HG03520 (cell line): Measurements from ENCODE around the gene KCTD16.

ENCODE experiments used
- ATAC-seq: cut with Tn5 transposase; IDR thresholded peaks from one replicate; pipeline ENCODE4 v1.9.1; 2021; ENCODE audit warnings: mild to moderate bottlenecking, moderate library complexity; ENCODE audit not compliant: unreplicated experiment

The KCTD16 gene

GRCh38 chr5:144328494-144328893 is 157.8 kb downstream of the KCTD16 start:
- no peak for ATAC-seq

- no peak for ATAC-seq
Measured at GRCh38 chr5:144328980-144329379, 158.3 kb downstream of the KCTD16 start.

GRCh38 chr5:144329681-144330080 is 159.0 kb downstream of the KCTD16 start:
- ATAC-seq = no peak

DNA sequence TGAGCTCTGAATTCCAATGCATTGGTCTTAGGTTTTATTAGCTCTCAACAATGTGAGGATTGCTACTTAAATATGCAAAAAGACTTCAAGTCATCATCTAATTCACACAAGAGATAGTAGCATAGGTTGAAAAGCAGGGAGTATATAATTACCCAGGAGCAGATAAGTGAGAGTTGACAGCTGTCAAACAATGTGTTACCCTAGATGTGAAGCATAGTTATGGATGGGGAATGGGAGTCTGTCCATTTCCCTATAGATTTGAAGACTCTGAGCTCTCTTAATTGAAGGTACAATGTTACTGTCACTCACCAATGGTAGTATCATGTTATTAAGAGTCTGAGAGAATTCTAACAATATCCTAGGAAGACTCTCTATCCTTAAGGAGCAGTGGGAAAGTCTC is 160.7 kb downstream of the KCTD16 start:
- ATAC-seq = no peak

DNA sequence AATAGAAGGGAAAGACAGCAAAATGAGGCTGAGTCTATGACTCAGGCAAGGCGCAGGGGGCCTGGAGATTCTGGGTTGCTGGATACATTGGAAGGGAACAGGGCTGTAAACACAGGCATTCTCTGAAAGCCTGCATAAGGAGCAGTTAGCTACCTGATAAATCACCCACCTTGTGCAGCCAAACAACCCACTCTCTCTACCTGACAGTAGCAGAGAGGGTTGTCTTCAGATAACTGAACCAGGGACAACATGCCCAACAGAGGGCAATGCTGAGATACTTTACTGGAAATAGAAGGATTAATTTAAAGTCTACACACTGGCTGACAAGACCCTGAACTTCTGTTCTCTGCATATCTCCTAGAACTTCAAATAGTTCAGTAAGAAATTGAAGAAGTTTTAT is 161.6 kb downstream of the KCTD16 start:
- ATAC-seq = no peak

GRCh38 chr5:144333336-144333920 is 162.8 kb downstream of the KCTD16 start:
- peak; percentile 59 for ATAC-seq

DNA sequence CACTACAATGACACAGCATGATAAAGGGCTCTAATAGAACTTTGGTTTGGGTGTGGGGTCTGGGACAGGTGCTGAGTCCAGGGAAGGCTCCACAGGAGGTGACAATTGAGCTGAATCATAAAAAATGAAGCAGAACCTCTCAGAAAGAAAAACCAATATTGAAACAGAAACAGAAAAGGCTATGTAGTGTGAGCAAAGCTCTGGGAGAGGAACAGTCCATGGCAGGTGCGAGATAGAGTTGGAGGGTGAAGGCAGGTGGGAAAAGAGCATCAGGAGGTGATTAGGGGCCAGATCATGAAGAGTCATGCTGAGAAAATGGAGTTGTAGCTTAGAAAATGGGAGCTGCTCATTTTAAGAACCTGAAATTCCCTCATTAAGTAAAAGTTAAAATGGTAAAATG is 164.9 kb downstream of the KCTD16 start:
- peak; percentile 54 for ATAC-seq

GRCh38 chr5:144336191-144336961 is 165.7 kb downstream of the KCTD16 start:
- no peak for ATAC-seq

DNA sequence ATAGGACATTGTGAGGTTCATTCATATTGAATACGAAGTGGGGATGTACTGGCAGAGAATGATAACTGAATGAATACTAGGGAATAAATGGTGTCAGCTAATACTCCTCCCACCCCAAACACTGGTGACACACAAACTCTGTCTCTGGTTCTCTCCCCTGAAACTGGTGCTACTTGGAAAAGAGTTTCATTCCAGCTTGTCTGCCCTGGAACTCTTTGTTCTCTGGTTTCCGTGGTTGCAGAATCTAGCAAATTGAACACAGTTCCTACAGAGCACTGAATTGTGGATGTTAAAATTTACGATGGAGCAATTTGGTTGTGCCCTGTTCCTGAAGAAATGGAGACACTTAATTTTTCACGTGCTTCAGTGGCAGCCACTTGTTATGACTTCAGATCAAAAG is 181.7 kb downstream of the KCTD16 start:
- ATAC-seq = no peak

DNA sequence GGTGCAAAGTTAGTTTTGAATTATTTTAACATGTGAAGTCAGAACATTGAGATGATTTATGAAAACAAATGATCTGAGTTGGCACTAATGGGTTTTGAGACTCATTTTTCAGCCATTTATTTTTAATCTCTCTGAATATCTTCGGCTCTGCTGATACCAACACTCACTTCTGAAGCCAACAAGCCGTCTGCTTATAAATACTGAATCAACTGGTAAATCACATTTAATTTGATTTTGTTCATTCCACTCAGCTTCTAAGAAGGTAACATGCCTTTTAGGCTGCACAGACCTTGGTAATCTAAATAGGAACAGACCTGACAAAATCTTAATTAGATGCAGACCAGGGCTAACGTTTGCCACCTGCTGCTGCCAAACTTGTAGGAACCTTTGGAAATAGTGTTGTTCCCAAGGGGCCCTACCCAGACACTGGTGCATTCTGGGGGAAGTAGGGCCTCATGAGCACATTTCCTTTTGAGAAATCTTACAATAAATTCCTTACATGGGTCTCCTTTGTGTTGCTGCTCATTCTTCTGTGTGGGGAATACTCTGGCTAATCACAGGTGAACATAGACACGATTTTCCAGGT is 182.2 kb downstream of the KCTD16 start:
- ATAC-seq = no peak

DNA sequence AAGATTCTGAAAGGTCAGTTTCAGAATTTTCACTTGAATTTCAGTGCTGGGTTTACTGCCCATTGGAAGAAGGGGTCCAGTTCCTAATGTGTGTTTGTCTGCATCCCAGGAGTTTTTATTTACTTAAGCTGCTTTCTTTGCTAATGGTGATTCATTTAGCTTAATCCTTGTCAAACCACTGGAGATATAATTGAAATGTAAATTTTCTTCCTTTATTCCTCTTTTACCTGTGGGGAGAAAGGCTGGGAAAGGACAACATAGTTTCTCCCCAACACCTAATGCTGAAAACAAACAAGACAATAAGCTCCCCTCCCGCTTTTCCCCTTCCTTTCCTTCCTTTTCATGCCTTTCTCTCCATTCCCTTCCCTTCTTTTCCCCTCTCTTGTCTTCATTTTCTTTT is 185.8 kb downstream of the KCTD16 start:
- ATAC-seq = no peak

GRCh38 chr5:144361406-144361805 is 190.7 kb downstream of the KCTD16 start:
- ATAC-seq = no peak

DNA sequence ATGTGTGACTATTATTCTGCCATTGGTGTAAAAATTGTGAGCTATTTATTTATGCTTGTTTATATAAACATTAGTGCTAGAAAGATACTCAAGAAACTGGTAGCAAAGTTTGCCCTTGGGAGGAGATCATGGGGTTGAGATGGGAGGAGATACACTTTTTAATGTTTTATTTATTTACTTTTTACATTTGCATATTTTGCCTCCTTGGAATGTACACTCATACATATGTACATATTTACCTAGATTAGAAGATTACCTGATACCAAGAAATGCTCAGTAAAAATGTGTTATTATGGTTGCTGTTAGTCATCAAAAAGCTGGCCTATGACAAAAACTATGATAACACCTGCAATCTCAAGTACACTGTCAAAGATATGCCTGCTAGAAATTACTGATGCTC is 195.2 kb downstream of the KCTD16 start:
- no peak for ATAC-seq

GRCh38 chr5:144367991-144368390 is 197.3 kb downstream of the KCTD16 start:
- no peak for ATAC-seq

DNA sequence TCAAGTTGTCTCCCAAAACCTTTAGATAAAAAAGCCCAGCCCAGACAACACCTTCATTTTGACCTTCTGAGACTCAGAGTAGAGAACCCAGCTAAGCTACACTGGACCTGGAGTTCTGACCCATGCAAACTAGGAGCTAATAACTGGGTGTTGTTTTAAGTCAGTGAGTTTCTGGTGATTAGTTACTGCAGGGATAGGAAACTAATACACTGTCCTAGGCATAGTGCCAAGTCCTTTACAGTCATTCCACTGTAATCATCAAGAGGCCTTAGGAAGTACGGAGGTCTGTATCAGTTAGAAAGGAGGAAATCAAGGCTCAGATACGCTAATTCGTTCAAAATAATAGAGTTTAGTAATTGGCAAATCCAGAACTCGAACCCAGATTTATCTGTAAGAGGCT is 197.9 kb downstream of the KCTD16 start:
- ATAC-seq = no peak

DNA sequence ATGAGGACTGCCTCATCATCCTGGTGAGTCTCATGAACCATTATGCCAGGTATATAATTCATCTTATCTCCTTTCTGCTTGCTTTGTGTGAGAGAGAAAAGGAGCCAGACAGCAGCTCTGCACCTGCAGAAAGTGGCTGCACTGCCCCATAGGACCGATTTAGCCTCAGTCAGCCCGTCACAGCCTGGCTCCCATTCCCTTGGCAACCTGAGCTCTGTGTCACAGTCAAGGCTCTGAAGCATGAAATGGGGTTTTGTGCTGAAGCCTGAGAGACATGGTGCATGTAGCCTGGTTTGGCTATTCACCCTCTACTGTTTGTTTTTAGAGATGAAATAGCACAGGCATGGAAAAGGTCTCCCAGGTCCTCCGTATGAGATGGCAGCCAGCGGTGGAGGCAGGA is 198.3 kb downstream of the KCTD16 start:
- no peak for ATAC-seq

DNA sequence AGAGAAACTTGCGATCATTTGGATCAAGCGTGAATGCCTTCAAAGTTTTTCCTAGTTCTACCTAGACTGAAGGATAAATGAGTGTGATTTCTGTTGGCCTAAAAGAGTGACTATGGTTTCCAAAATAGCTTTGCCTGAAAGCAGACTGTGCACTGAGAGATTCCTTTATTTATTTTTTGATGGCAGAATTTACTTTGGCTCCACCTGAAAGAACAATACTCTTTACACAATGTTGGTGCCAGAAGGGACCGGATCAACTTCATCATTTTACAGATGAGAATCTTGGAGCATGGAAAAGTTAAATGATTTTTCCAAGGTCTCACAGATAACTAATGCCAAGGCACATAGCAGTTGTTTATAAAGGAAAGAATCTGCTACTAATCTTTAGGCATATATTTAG is 199.6 kb downstream of the KCTD16 start:
- no peak for ATAC-seq

GRCh38 chr5:144374637-144375036 is 204.0 kb downstream of the KCTD16 start:
- no peak for ATAC-seq

- no peak for ATAC-seq
Measured at GRCh38 chr5:144377207-144377606, 206.5 kb downstream of the KCTD16 start.

- ATAC-seq = no peak
Measured at GRCh38 chr5:144378681-144379080, 208.0 kb downstream of the KCTD16 start.

- no peak for ATAC-seq
Measured at GRCh38 chr5:144385597-144385996, 214.9 kb downstream of the KCTD16 start.

GRCh38 chr5:144386315-144386714 is 215.6 kb downstream of the KCTD16 start:
- no peak for ATAC-seq
